HG03575 (cell line): ENCODE measurements around the gene FRYL.
"Not testable (repeated sequence)": the region's sequence is repeated elsewhere in the genome, so short reads cannot be mapped to it uniquely, and the experiment has no call there.

ENCODE experiments used
- ATAC-seq: cut with Tn5 transposase; IDR thresholded peaks from one replicate; pipeline ENCODE4 v1.9.1; 2021; ENCODE audit not compliant: unreplicated experiment, insufficient number of reproducible peaks, low FRiP score; ENCODE audit errors: extremely low read depth

FRYL gene

GRCh38 chr4:48640225-48640624 lies 139.9 kb downstream of the FRYL start:
- no peak for ATAC-seq

GRCh38 chr4:48639807-48640206 lies 140.3 kb downstream of the FRYL start:
- no peak for ATAC-seq

GRCh38 chr4:48638586-48638985 lies 141.5 kb downstream of the FRYL start:
- ATAC-seq = not testable (repeated sequence)

GRCh38 chr4:48636911-48637310 lies 143.2 kb downstream of the FRYL start:
- no peak for ATAC-seq

GRCh38 chr4:48635980-48636379 lies 144.1 kb downstream of the FRYL start:
- no peak for ATAC-seq

- ATAC-seq = no peak
Measured at GRCh38 chr4:48635310-48635709, 144.8 kb downstream of the FRYL start.

GRCh38 chr4:48634688-48635308 lies 145.3 kb downstream of the FRYL start:
- no peak for ATAC-seq

GRCh38 chr4:48633657-48634056 lies 146.4 kb downstream of the FRYL start:
- ATAC-seq = no peak

GRCh38 chr4:48629458-48629857 lies 150.6 kb downstream of the FRYL start:
- no peak for ATAC-seq

- ATAC-seq = no peak
Measured at GRCh38 chr4:48623182-48623780, 156.8 kb downstream of the FRYL start.

- no peak for ATAC-seq
Measured at GRCh38 chr4:48620831-48621230, 159.2 kb downstream of the FRYL start.

GRCh38 chr4:48620093-48620492 lies 160.0 kb downstream of the FRYL start:
- ATAC-seq = no peak

- ATAC-seq = no peak
Measured at GRCh38 chr4:48604527-48604926, 175.6 kb downstream of the FRYL start.

- ATAC-seq = no peak
Measured at GRCh38 chr4:48604041-48604440, 176.0 kb downstream of the FRYL start.

- ATAC-seq = no peak
Measured at GRCh38 chr4:48603366-48604003, 176.6 kb downstream of the FRYL start.

GRCh38 chr4:48602763-48603162 lies 177.3 kb downstream of the FRYL start:
- no peak for ATAC-seq

GRCh38 chr4:48602222-48602621 lies 177.9 kb downstream of the FRYL start:
- ATAC-seq = no peak

GRCh38 chr4:48596336-48596735 lies 183.7 kb downstream of the FRYL start:
- no peak for ATAC-seq

- ATAC-seq = no peak
Measured at GRCh38 chr4:48594180-48594579, 185.9 kb downstream of the FRYL start.

GRCh38 chr4:48591372-48591771 lies 188.7 kb downstream of the FRYL start:
- ATAC-seq = no peak

- no peak for ATAC-seq
Measured at GRCh38 chr4:48590884-48591283, 189.2 kb downstream of the FRYL start.
